ENCODE results near the gene SEC11C.

SEC11C gene

GRCh38 chr18:59139615-59140301, at the start of gene SEC11C:
SEC11C (plus strand) TSS chr18:59139884; CDS start chr18:59139949, 65 bp downstream.
- DNase-seq, result peak; percentile 99

- no peak for DNase-seq
Observed at GRCh38 chr18:59090966-59091603, 48.6 kb upstream of the SEC11C start.

- DNase-seq, result no peak
Observed at GRCh38 chr18:59093668-59094067, 46.0 kb upstream of the SEC11C start.

- no peak for DNase-seq
Observed at GRCh38 chr18:59094569-59094968, 45.1 kb upstream of the SEC11C start.

- peak; percentile 100 for DNase-seq
Observed at GRCh38 chr18:59096098-59096789, 43.4 kb upstream of the SEC11C start.

GRCh38 chr18:59101830-59102414, 37.8 kb upstream of the SEC11C start:
- no peak for DNase-seq

GRCh38 chr18:59109375-59109774, 30.3 kb upstream of the SEC11C start:
- no peak for DNase-seq

GRCh38 chr18:59114160-59114559, 25.5 kb upstream of the SEC11C start:
- no peak for DNase-seq

- DNase-seq, result no peak
Observed at GRCh38 chr18:59123588-59124369, 15.9 kb upstream of the SEC11C start.

GRCh38 chr18:59124370-59124704, 15.3 kb upstream of the SEC11C start:
- no peak for DNase-seq

GRCh38 chr18:59127047-59127446, 12.6 kb upstream of the SEC11C start:
- DNase-seq, result no peak

GRCh38 chr18:59129951-59130703, 9.6 kb upstream of the SEC11C start:
- DNase-seq, result no peak

- no peak for DNase-seq
Observed at GRCh38 chr18:59132810-59133465, 6.7 kb upstream of the SEC11C start.

GRCh38 chr18:59139291-59139614, 431 bp upstream of the SEC11C start:
- DNase-seq, result peak; percentile 96

GRCh38 chr18:59140302-59140885, 710 bp downstream of the SEC11C start:
- no peak for DNase-seq

- DNase-seq, result peak; percentile 53
Observed at GRCh38 chr18:59141294-59142068, 1.8 kb downstream of the SEC11C start.

- no peak for DNase-seq
Observed at GRCh38 chr18:59142274-59142673, 2.6 kb downstream of the SEC11C start.

GRCh38 chr18:59142800-59143416, 3.2 kb downstream of the SEC11C start:
- peak; percentile 44 for DNase-seq

- DNase-seq, result no peak
Observed at GRCh38 chr18:59143441-59143840, 3.8 kb downstream of the SEC11C start.

GRCh38 chr18:59144483-59144882, 4.8 kb downstream of the SEC11C start:
- no peak for DNase-seq

All from NCI-H1092 (cell line).